NCI-H187 (cell line): ENCODE measurements around the gene CACNA1F.

Experiments
- DNase-seq, 2 experiments: peaks; one replicate each; lab custom pipeline; 2025; lab: John Stamatoyannopoulos, UW

CACNA1F gene

GRCh38 chrX:49198540-49199314, 34.4 kb downstream of the CACNA1F start:
- no peak for DNase-seq

DNA sequence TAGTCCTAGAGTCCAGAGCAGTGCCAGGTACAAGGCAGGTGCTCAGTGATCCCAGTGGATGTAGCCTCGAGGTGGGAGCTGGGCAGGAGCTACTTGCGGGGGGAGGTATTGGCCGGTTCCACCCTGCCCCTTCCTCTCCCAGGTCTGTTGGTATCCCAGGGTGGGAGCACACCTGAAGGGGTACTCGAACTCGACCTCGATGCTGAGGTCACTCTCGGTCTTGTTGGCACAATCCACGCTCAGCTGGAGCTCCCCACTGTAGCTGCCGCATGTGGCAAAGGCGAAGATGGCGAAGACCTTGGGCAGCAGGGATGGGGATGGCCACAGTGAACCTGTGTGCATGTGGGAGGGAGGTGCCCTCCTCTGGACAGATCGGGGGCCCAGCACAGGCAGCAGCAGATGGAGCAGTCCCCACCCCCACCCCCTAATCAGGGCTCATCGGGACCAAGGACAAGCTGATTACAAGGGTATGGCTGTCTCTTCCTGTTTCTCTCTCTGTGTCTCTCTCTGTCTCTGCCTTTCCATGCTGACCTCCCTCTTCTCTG, 35.5 kb downstream of the CACNA1F start:
- DNase-seq: no peak

- no peak for DNase-seq
Measured at GRCh38 chrX:49193542-49193964, 39.6 kb downstream of the CACNA1F start.

DNA sequence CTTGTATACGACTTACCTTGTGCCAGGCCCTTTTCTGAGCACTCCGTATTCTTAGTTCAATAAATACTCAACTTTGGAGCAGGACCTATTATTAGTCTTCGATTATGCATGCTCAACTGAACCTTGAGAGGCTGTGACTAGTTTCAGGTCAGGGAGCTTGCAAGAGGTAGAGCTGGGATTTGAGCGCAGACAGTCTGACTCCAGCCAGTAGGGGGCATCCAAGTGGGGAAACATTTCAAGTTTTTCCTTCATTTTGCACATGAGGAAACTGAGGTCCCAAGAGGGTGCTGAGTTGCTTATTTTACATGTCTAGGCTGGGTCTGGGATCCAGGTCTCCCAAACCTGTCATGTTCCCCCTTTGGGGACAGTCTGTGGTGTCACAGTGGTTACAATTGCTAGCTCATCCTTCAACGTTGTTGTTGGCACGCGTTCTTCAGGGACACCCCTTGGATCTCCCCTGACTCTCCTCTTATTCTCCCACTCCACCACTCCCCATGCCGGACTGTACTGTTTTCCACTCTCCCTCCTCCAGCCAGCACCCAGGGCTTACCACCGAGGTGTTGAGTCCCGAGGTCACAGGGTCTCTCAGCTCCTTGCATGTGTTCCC, 40.3 kb downstream of the CACNA1F start:
- no peak for DNase-seq

DNA sequence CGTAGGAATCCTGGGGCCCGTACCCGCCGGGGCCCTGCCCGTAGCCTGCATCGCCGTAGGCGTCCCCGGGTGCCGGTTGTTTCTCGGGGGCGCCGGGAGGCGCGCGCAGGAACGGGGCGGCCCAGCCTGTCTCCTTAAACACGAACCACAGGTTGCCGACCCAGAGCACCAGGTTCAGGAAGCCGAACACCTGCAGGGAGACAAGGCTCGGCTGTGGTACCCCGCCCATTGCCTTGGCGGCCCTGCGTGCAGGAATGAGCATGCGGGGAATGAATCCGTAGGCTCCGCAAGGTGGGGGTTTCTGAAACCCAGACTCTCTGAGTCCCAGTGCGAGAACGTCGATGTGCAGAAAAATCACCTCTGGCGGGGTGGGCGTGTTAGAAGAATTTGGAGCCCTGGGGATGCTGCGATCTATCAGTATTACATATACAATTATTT, 41.5 kb downstream of the CACNA1F start:
- no peak for DNase-seq

DNA sequence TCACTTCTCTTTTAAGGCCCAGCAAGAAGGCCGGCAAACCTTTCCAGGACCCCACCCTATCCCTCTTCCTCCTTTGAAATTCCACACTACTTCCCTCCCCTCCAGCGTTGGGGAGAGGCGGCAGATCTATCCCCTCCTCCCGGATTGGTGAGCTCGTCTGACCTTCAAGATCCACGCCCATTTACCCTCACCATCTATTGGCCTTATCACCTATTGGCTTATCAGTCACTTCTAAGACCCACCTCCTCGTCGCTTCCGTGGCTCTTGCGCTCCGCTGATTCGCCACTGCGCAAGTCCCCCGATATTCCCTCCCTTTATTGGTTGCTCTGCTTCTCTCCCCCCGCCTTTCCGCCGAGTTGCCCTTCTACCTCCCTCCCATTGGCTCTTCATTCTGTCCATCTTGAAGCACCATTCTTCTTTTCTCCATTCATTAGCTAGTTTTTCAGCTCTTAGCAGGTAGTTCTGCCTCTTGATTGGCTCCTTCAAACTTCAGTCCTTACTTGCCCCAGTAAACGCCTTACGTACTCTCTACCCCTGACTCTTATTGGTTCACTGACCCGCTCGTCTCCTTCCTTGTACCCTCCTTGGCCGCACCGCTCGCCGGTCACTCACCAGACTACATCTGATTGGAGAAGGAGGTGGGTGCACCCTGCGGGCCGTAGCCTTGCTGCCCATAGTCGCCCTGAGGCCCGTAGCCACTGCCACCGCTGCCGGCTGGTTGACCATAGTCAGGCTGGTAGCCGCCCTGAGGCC, 42.1 kb downstream of the CACNA1F start:
- DNase-seq: peak; percentile 41 to 91

- no peak for DNase-seq
Measured at GRCh38 chrX:49189606-49190005, 43.5 kb downstream of the CACNA1F start.

DNA sequence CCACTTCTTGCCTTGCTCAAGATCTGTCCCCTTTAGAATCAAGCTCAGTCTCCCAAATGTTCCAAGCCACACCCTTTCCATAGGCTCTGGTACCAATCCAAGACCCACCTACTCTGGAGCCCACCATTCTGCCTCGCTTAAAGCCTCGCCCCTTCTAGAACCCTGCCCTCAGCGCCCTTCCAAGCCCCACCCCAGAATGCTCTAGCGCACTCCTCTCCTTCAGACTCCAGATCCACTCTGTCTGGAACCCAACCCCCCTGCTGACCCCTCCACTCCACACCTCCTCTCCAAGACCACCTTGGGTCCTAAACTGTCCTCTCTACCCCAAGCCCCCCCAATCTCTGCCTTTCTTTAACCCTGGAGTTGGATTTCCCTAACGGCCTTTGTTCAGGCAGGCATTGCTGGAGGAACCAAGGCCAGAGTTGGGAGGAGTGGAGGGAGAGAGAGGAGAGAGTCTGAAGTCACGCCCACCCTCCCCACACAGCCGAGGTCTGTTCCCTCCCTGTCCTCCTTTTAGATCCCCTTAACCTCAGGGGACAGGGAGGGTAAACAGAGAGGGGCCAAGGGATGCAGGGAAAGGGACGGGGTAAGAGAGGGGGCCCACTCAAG, 44.6 kb downstream of the CACNA1F start:
- DNase-seq: no peak

GRCh38 chrX:49187526-49187925, 45.6 kb downstream of the CACNA1F start:
- DNase-seq: no peak

DNA sequence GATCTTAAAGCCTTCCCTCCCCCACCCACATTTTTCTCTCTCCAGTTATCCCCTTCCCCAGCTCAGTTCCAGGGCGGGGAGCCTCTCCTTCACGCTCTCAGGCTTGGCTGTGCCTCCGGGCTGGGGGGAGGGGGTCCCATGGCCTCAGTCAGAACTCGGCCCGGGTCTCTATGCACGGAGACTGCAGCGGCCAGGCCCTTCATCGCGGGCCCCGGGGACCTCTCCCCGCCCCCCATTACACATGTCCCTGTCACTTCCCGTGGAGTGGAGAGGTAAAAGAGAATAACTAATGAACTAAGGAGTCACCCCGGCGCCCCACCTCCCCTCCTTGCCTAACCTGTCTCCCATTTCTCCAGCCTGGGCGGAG, 46.1 kb downstream of the CACNA1F start:
- DNase-seq: no peak

DNA sequence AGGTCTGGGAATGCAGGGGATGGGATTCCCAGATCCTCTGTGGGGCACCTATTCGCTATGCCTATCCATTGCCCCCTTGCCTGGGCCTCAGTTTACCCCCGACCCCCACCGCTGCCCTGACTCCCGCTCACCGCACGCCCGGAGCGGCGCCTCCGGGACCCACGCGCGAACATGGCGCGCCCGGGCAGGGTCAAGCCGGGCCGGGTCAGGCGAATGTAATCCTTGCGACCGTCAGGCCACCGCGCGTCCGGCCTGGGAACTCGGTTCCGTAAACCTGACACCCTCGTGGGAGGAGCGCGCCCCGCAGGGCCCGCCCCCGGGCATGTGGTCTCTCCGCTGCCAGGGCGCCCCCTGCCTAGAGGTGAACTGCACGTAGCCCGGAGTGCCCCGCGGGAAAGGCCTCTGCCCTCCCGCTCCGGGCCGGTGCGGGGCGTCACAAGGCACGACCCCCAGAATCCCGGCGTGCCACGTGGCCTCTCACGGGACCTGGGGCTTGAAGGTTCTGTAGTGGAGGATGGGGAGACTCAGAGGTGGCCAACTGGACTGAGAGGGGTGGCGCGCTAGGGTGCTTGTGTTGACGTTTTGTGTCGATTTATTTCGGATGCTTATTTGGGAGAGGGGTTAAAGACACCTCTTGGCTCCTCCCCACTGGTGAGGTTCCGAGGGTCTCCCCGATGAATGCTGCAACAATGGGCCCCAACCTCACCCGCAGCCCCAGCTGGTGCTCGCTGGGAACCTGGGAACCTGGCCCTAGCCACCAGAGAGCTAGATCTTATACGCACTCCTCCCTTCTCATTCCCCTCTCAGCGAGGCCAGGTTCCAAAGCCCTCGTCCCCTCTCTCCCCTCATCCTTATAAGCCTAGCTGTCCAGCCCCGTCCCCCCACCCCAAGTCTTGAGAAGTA, 46.8 kb downstream of the CACNA1F start, which contains the start of gene PRICKLE3:
Gene PRICKLE3 (minus strand): TSS at position 249 of the 903 bp plus-strand sequence. CDS start 76 bp downstream, at position 173.
- no peak for DNase-seq

DNA sequence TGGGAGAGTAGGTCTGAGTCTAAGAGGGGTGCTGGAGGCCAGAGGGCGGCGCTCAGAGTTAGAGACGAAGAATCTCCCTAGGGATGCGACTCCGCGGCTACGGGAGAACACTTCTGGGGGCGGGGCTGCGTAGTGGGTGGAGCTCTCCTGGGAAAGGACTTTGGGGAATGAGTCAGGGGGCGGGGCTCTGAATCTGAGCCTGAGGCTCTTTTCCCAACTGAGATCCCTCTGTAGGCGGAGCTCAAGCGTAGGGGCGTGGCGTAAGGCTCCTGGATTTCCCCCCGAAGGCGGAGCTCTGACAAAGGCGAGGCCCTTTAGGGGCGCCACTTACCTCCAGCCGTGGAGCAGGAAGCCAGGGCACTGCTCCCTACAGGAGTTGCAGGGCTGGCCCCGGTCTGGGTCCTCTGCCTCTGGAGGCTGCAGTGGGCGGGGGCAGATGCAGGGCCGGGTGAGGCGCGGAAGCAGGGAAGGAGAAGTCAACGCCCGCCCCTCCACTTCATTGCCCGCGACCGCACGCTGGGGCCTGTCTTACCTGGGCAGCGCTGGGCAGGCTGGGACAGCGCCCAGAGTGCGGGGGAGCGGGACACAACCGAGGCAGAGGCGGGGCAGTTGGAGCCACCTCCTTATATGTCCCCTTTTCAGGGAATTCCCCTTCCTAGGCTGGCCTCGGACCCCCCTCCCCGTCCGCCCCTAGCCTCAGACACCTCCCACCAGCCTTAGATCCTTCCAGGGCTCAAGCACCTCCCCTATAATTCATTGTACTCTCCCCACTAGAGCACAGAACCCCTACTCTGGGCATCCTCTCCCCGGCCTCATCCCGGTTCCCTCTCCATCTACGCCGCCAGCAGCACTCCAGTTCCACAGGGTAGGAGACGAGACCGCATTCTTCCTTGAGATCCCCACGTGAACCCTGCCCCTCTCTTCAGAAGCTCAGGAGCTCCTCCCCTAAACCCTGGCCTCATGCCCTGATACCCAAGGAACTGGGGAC, 48.6 kb downstream of the CACNA1F start:
- DNase-seq: peak; percentile 27 to 52

DNA sequence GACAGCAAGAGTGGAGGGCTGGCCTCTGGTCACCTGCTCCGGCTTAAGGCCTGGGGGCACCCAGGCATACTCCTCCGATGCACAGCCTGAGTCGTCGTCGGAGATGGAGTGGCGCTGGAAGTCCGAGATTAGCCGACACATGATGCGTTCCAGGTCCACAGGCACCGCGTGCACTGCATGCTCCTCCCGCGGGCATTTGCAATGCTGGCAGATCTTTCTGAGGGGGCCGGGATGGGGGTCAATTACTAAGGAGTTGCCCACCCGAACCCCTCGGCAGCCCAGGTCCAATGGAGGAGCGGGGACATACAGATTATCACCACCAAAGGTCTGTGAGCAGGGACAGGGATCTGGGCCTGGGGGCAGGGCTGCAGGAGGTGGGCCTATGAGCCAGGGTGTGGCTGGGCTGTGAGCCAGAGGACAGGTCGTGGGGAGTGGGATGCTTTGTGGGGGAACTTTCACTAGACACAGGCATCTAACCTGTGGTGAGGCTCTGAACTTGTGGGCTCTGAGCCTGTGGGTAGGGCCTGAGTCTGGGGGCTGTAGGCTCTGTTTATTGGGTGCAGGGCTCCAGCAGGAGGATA, 49.3 kb downstream of the CACNA1F start:
- DNase-seq: no peak

DNA sequence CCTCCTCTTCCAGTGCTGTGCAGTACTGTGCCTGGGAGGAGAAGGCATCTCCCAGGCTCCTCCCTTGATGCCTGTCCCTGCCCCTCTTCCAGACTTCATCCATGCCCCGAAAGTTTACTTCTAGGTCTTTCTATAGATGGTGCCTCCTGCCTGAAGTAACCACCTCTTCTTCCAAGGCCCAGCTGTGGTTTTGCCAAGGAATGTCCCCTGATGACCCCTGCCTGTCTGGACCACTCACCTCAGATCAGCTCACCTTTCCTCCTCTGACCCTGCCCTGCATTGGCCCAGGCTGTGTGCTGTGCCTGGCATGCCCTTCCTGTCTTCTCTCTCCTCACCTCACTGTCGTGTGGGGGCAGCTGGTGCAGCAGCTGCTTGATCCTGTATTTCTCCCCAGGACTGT, 53.8 kb downstream of the CACNA1F start:
- DNase-seq: no peak

GRCh38 chrX:49178537-49178936, 54.6 kb downstream of the CACNA1F start:
- DNase-seq: no peak

DNA sequence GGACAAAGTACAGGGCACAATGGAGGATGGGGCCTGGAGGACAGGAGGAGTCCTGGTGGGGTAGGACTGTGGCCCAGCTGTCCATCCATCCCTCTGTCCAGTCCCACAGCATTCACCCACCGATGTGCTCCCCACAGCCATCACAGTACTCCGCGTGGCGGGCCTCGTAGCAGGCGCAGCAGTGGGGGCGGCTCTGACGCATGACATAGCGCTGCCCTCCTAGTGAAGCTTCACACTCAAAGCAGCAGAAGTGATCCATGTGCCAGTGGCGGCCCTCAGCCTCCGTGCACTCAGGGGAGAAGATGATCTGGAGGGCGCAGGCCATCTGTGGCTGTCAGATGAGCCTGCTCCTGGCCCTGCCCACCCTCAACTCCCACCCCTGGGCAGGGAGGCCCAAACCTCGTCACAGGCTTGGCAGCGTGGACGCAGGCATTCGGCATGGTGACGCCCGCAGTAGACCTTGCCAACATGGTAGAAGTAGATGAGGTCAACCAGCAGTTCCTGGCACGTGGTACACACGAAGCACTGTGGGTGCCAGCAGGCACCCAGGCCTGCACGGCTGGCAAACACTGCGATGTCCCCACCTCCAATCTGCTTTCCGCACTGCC, 55.2 kb downstream of the CACNA1F start:
- DNase-seq: no peak

DNA sequence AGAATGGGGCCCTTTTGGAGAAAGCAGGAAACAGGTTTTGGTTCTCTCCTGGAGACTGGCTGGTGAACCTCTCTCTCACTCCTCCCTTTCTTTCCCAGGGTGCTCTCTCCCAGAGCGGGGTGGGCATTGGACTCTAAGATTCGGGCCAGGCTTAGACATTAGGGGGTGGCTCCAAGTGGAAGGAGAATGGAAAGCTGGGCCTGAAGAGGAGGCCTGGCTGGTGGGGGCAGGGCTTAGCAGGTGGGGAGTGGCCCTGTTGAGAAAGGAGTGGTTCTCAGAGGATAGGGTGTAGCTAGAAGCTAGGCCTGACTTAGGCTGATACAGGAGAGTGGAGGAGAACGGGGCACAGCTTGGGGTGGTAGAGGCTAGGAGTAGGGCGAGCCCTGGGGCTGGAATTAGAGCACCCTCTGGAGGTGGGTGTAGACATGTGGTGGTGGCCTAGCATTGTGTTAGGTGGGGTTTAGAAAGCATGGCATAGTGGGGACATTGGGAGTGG, 55.8 kb downstream of the CACNA1F start:
- DNase-seq: no peak

- no peak for DNase-seq
Measured at GRCh38 chrX:49176421-49177326, 56.5 kb downstream of the CACNA1F start.
